DMS 273 (cell line): Measurements from ENCODE around the gene C11orf65.

Experiments
- DNase-seq: peaks from one replicate; lab custom pipeline; 2025; ENCODE audit not compliant: unreplicated experiment; lab: John Stamatoyannopoulos, UW

The C11orf65 gene

DNA sequence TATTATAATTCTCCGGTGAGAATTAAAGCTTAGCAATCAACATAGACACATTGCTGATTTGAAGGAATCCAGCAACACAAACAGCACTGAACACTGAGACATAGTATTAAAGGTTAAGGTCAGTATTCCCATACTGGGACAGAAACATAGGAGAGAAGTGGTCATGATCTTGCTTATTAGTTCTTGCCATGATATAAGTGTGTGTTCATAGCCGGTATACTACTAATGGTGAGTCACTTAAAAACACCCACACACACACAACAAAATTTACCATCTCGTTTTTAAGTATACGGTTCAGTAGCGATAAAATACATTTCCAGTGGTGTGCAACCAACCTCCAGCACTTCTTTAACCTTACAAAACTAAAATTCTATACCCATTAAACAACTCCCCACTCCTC lies 96.3 kb downstream of the C11orf65 start:
- DNase-seq, result no peak

DNA sequence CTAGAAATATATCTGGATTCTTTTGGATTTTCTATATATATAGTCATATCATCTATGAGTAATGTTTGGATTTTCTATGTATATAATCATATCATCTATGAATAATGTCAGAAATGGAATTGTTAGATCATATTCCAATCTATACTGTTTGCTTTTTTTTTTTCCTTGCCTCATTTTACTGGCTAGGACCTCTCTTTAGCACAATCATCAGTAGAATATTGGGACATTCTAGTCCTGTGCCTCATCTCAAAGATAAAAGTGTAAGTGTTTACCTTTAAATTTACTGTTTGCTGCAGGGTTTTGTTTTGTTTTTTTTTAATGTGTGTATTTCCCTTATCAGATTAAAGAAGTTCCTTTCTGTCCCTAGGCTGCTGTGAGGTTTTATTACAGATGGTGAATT lies 97.0 kb downstream of the C11orf65 start:
- DNase-seq, result no peak

DNA sequence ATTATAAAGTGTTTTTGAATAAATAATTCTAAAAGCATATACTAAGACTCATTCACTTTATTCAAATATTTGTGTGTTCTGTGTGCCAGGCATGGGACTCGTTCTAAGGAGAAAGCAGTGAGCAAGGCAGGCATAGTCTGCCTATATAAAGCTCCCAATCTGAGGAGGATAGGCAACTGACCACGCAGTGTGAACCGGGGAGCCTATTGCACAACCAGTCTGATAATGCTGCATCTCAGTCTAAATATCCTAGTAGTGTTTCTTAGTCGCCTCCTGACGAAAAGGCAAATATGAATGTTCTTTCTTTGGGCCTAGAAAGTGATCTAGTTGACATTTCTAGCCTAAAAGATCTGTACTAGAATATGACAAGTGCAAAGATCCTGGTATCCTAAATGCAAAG lies 98.3 kb downstream of the C11orf65 start:
- no peak for DNase-seq

DNA sequence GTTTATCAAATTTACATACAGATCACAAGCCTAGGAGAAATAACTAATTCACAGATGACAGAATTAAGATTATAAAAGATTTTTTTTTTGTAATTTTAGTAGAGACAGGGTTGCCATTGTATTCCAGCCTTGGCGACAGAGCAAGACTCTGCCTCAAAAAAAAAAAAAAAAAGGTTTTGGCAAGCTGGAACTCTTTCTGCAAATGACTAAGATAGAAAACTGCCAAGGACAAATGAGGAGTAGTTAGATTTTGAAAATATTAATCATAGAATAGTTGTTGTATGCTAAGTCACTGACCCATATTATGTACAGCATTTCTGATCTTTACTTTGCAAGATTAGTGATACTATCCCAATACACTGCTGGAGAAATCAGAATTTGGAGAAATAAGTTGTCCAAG lies 99.2 kb downstream of the C11orf65 start:
- no peak for DNase-seq

- DNase-seq, result no peak
These were observed 103.2 kb downstream of the C11orf65 start for GRCh38 chr11:108364159-108364558.

DNA sequence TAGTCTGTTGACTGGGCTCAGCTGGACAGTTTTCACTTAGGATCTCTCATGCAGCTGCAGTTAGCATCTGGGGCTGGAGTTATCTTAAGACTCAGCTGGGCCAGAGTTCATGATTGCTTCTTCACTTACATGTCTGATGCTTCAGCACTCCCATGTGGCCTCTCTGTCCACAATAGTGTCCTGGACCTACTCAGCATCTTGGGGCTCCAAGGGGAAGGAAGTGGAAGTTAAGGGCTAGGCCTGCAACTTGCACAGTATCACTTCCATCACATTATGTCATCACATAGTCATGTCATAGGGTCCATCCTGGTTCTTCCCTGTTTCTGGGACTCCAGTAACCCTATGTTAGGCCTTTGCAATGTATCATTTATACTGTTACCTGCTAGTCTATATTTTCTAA lies 115.9 kb downstream of the C11orf65 start:
- no peak for DNase-seq

GRCh38 chr11:108346451-108346850 lies 120.9 kb downstream of the C11orf65 start:
- no peak for DNase-seq

GRCh38 chr11:108345767-108346166 lies 121.6 kb downstream of the C11orf65 start:
- no peak for DNase-seq

- no peak for DNase-seq
These were observed 123.6 kb downstream of the C11orf65 start for GRCh38 chr11:108343714-108344113.

DNA sequence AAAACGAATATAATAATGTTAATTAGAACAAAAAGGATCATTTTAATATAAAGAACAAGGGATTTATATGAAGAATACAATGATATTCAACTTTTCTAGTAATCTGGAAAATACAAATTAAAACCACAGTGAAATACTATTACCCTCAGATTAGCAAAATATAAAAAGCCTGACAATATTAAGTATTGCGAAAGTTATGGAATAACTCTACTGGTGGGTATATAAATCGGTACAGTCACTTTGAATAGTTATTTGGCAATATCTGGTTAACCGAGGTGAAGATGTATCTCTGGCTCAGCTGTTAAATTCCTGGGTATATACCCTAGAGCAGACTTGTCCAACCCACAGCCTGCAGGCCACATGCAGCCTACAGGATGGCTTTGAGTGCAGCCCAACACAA lies 125.7 kb downstream of the C11orf65 start:
- no peak for DNase-seq

GRCh38 chr11:108340973-108341372 lies 126.4 kb downstream of the C11orf65 start:
- DNase-seq, result no peak

DNA sequence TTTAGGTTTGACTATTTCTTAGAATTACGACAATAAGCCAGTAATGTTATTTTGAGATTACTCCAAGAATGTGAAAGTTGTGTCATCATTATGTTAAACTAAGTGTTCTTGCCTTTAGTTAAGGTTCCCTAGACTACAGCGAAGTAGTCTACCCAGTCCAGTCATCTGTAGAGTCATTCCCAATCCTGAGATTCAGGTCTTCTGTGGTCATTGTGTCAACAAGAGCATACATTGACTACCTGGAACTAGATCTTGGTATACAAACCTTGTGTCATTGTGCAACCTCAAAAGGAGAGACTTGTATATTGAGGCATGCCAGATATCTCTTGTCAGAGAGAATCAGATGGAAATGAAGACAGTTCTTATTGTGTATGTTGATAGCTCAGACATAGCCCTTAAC lies 128.6 kb downstream of the C11orf65 start:
- no peak for DNase-seq

GRCh38 chr11:108333403-108333899 lies 133.9 kb downstream of the C11orf65 start:
- no peak for DNase-seq
